SH-SY5Y (cell line): ENCODE measurements around the gene ELAPOR1.

Source experiments
- GATA2 ChIP-seq: IDR thresholded peaks from 2 replicates; pipeline ENCODE4 v1.6.1; 2011; ENCODE audit warnings: mild to moderate bottlenecking, low read depth, low read length
- GATA3 ChIP-seq: IDR thresholded peaks from 2 replicates; pipeline ENCODE4 v1.6.1; 2011; ENCODE audit warnings: low read depth, mild to moderate bottlenecking, low read length, moderate library complexity

DNA sequence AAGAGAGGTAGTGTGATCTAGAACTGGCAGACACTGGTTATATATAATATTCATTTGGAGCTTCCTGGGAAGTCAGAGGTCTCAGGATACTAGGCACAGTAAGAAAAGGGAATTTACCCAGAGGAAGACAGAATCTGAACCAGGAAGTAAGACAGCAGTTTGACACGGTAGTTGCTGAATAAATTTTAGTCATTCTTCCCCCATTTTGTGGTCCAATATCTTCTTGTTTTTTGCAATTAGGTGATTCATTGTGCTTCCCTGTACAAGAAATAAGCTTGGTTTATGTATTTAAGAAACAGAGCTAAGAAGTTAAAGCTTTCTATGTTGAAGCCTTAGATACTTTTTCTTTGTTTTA lies 22.1 kb upstream of the ELAPOR1 start:
- TF ChIP-seq GATA3: no peak
- no peak for TF ChIP-seq GATA2
